BLaER1 (cell line): ENCODE measurements around the gene PROC.

Source experiments
- H3K27ac ChIP-seq: shearing (Covaris generic); formaldehyde crosslinking; 2 replicates; pipeline ENCODE4 v1.8.1; 2022
- H3K27me3 ChIP-seq: shearing (Covaris generic); formaldehyde crosslinking; 2 replicates; pipeline ENCODE4 v1.8.1; 2022
- H3K36me3 ChIP-seq: shearing (Covaris generic); formaldehyde crosslinking; 2 replicates; pipeline ENCODE4 v1.8.1; 2022
- H3K4me1 ChIP-seq: shearing (Covaris generic); formaldehyde crosslinking; 2 replicates; pipeline ENCODE4 v1.8.1; 2022
- H3K4me2 ChIP-seq: shearing (Covaris generic); formaldehyde crosslinking; 2 replicates; pipeline ENCODE4 v1.8.1; 2022
- H3K4me3 ChIP-seq: shearing (Covaris generic); formaldehyde crosslinking; 2 replicates; pipeline ENCODE4 v1.8.1; 2022
- H3K9ac ChIP-seq: shearing (Covaris generic); formaldehyde crosslinking; 2 replicates; pipeline ENCODE4 v1.8.1; 2022
- H3K9me3 ChIP-seq: shearing (Covaris generic); formaldehyde crosslinking; 2 replicates; pipeline ENCODE4 v1.8.1; 2022
- H4K20me1 ChIP-seq: shearing (Covaris generic); formaldehyde crosslinking; 2 replicates; pipeline ENCODE4 v1.8.1; 2022
- Cebpa-rat ChIP-seq: shearing (Covaris generic); IDR thresholded peaks from 2 replicates; pipeline ENCODE4 v1.8.1; 2022

PROC gene

DNA sequence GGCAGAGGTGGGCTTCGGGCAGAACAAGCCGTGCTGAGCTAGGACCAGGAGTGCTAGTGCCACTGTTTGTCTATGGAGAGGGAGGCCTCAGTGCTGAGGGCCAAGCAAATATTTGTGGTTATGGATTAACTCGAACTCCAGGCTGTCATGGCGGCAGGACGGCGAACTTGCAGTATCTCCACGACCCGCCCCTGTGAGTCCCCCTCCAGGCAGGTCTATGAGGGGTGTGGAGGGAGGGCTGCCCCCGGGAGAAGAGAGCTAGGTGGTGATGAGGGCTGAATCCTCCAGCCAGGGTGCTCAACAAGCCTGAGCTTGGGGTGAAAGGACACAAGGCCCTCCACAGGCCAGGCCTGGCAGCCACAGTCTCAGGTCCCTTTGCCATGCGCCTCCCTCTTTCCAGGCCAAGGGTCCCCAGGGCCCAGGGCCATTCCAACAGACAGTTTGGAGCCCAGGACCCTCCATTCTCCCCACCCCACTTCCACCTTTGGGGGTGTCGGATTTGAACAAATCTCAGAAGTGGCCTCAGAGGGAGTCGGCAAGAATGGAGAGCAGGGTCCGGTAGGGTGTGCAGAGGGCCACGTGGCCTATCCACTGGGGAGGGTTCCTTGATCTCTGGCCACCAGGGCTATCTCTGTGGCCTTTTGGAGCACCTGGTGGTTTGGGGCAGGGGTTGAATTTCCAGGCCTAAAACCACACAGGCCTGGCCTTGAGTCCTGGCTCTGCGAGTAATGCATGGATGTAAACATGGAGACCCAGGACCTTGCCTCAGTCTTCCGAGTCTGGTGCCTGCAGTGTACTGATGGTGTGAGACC is at the start of gene PROC:
Gene PROC, plus strand, starts transcription at position 128 of the 812 bp plus-strand sequence. CDS start 1,516 bp downstream, outside the sequence.
- TF ChIP-seq Cebpa-rat: no peak
- Histone ChIP-seq H3K9me3 (no peaks in the 10 kb centered on the region), H3K36me3 (no peaks in the 10 kb centered on the region), H3K27me3 (peaks cover 51% of the 10 kb centered on the region), H4K20me1 (peaks cover 9% of the 10 kb centered on the region), H3K9ac (no peak within 1 kb of the TSS), H3K4me3 (no peak within 1 kb of the TSS), H3K4me1 (peaks cover 65% of the 10 kb centered on the region), H3K4me2 (peak within 1 kb of the TSS; percentile 68), H3K27ac (no peak within 1 kb of the TSS)

DNA sequence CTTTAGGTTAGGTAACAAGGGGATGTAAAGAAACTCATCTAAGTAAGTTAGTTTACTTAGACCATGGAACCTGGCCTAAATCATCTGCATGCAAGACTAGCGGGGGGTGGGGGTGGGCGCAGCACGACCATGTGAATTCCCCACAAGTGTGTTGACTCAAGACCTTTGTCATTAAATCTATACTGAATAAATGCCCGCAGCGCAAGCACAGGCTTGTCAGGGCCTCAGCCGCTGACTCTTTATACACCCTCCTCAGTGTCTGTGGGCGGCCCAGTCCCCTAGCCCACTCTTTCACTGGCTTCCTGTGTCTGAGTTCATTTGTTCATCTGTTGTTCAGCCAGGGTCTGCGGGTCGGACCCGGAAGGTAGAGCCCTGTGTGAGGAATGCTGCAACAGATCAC is 48.2 kb upstream of the PROC start:
- TF ChIP-seq Cebpa-rat: no peak
- no peak overlapping the region for H3K27ac ChIP-seq
- peaks cover 88% of the 10 kb centered on the region for H4K20me1 ChIP-seq
- peaks cover 64% of the 10 kb centered on the region for H3K9me3 ChIP-seq
- H3K36me3 ChIP-seq: peaks cover 56% of the 10 kb centered on the region
- 0 out of 2 replicates have a peak, but pooled peaks cover 7% of the 10 kb centered on the region for H3K4me1 ChIP-seq
- H3K9ac ChIP-seq: no peak overlapping the region
- no peaks in the 10 kb centered on the region for H3K27me3 ChIP-seq
- no peak overlapping the region for H3K4me2 ChIP-seq
- no peak overlapping the region for H3K4me3 ChIP-seq

DNA sequence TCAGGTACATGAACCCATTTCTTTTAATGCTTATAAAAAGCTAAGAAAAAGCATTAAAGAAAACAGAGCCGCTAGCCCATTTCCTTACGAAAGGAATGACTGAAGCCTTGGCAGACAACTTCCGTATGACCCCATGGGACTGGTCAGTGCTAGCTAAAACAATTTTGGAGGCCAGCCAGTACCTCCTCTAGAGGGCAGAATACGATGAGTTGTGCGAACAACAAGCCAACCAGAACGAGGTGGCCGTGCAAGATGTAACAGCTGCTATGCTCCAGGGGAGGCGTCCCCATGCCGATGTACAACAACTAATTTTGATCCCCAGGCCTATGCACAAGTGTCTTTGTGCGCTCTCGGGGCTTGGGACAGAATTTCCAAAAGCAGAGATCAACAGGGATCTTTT is 47.2 kb upstream of the PROC start:
- Histone ChIP-seq H3K4me2 (no peak overlapping the region), H3K27me3 (no peaks in the 10 kb centered on the region), H3K9ac (no peak overlapping the region), H3K27ac (no peak overlapping the region), H3K9me3 (peaks cover 74% of the 10 kb centered on the region), H3K4me1 (no peaks in the 10 kb centered on the region), H3K4me3 (no peak overlapping the region), H4K20me1 (peaks cover 78% of the 10 kb centered on the region), H3K36me3 (peaks cover 65% of the 10 kb centered on the region)
- no peak for TF ChIP-seq Cebpa-rat

DNA sequence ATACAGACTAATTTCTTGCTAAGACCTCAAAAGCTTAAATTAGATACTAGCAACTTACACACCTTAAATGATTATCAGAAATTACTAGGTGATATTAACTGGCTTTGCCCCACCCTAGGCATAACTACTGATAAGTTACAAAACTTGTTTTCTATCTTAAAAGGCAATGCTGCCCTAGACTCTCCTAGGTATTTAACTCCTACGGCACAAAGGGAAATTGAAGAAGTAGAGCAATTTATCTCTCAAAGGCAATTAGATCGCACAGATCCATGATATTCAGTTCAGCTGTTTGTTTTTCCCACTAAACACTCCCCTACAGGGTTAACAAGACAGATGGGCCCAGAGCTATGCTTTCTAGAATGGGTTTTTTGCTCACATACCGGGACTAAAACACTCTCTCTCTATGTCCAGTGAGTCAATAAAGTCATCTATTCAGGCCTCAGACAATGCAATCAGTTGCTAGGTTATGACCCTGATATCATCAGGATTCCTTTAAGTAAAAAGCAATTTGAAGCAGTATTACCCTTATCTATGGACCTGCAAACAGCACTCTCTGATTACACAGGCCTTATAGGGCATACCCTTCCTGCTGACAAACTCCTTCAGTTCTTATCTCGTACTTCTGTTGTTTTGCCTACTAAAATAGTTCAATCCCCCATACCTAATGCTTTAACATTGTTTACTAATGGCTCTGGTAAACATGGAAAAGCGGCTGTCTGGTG is 44.7 kb upstream of the PROC start:
- no peak overlapping the region for H3K4me2 ChIP-seq
- H3K27ac ChIP-seq: no peak overlapping the region
- H3K9ac ChIP-seq: no peak overlapping the region
- no peak for TF ChIP-seq Cebpa-rat
- no peaks in the 10 kb centered on the region for H3K27me3 ChIP-seq
- no peak overlapping the region for H3K4me3 ChIP-seq
- H3K4me1 ChIP-seq: no peaks in the 10 kb centered on the region
- H3K9me3 ChIP-seq: peaks cover 97% of the 10 kb centered on the region
- peaks cover 54% of the 10 kb centered on the region; the same call in 1 of the 2 replicates for H4K20me1 ChIP-seq
- peaks cover 81% of the 10 kb centered on the region for H3K36me3 ChIP-seq

DNA sequence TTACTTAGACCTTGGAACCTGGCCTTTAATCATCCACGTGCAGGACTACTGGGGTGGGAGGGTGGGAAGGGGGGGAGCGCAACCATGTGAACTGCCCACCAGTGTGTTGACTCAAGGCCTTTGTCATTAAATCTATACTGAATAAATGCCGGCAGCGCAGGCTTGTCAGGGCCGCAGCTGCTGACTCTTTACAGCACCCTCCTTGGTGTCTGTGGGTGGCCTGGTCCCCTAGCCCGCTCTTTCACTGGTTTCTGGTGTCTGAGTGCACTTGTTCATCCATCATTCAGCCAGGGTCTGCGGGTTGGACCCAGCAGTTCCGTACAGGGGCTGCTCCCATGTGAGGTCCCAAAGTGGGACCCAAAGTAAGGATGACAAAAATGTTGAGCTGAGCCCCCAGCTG is 42.0 kb upstream of the PROC start:
- H3K36me3 ChIP-seq: peaks cover 73% of the 10 kb centered on the region
- H3K9ac ChIP-seq: no peak overlapping the region
- peaks cover 46% of the 10 kb centered on the region for H4K20me1 ChIP-seq
- H3K9me3 ChIP-seq: peaks cover 84% of the 10 kb centered on the region
- no peak for TF ChIP-seq Cebpa-rat
- H3K27ac ChIP-seq: no peak overlapping the region
- H3K4me2 ChIP-seq: no peak overlapping the region
- no peak overlapping the region for H3K4me3 ChIP-seq
- no peaks in the 10 kb centered on the region for H3K4me1 ChIP-seq
- no peaks in the 10 kb centered on the region for H3K27me3 ChIP-seq

DNA sequence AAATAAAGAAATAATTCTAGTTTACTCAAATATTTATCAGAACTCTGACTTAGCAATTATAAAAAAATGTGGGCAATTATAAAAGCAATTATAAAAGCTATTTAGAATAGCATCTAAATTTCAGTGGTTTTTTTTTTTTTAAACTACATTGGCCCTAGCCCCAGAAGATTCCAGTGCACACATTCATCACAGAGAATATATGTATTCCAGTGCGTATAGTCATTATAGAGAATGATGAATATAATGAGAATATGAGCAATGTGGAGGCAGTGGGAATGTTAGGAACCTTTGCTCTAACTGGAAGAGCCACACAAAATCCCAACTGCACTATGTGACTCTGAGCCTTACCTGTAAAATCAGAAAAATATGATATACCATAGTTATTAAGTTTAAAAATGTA is 41.0 kb upstream of the PROC start:
- Histone ChIP-seq H3K4me1 (no peaks in the 10 kb centered on the region), H3K27me3 (no peaks in the 10 kb centered on the region), H4K20me1 (peaks cover 46% of the 10 kb centered on the region), H3K9ac (no peak overlapping the region), H3K36me3 (peaks cover 63% of the 10 kb centered on the region), H3K9me3 (peaks cover 74% of the 10 kb centered on the region), H3K4me2 (no peak overlapping the region), H3K27ac (no peak overlapping the region), H3K4me3 (no peak overlapping the region)
- TF ChIP-seq Cebpa-rat: no peak

DNA sequence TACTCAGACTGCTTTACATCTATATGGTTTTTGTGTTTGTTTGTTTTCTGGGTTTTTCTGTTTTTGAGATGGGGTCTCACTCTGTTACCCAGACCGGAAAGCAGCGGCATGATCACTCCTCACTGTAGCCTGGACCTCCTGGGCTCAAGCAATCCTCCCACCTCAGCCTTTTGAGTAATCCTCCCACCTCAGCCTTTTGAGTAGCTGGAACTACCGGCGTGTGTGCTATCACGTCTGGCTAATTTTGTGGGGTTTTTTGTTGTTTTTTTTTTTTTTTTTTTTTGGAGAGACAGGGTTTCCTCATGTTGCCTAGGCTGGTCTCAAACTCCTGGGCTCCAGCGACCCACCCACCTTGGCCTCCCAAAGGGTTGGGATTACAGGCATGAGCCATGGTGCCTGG is 39.5 kb upstream of the PROC start:
- no peak for TF ChIP-seq Cebpa-rat
- peaks cover 60% of the 10 kb centered on the region for H3K9me3 ChIP-seq
- H3K4me3 ChIP-seq: no peak overlapping the region
- no peaks in the 10 kb centered on the region for H3K4me1 ChIP-seq
- no peak overlapping the region for H3K4me2 ChIP-seq
- peaks cover 49% of the 10 kb centered on the region for H3K36me3 ChIP-seq
- peaks cover 46% of the 10 kb centered on the region for H4K20me1 ChIP-seq
- no peak overlapping the region for H3K27ac ChIP-seq
- H3K27me3 ChIP-seq: no peaks in the 10 kb centered on the region
- no peak overlapping the region for H3K9ac ChIP-seq

DNA sequence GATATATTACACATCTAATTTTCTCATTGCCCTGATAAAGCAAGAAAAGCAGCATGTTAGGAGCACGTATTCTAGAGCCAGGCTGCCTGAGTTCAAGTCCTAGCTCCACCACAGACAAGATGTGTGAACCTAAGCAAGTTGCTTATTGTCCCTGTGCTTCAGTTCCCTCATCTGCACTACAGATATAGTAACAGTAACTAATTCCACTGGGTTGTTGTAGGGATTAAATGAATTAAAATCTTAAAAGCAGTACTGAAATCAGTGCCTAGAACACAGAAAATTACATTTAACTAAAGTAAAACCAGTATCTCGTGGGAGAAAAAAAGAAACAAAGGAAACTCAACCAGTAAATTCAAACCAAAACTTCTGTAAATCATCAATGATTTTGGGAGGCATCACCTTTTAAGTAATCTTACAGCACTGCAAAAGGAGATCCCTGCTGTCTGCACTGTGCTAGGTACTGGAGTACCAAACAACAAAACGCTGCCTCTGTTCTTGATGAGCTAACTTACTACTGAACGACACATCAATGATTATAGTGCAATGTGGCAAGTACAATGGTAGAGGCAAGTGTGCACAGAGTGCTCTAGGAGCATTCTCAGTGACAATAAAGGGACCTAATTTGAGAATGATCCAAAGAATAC is 38.4 kb upstream of the PROC start:
- H3K9me3 ChIP-seq: peaks cover 48% of the 10 kb centered on the region
- no peak overlapping the region for H3K4me2 ChIP-seq
- H3K9ac ChIP-seq: no peak overlapping the region
- H3K27ac ChIP-seq: no peak overlapping the region
- peaks cover 44% of the 10 kb centered on the region for H3K36me3 ChIP-seq
- no peaks in the 10 kb centered on the region for H3K27me3 ChIP-seq
- peaks cover 51% of the 10 kb centered on the region for H4K20me1 ChIP-seq
- no peak overlapping the region for H3K4me3 ChIP-seq
- no peak for TF ChIP-seq Cebpa-rat
- H3K4me1 ChIP-seq: peaks cover 6% of the 10 kb centered on the region

DNA sequence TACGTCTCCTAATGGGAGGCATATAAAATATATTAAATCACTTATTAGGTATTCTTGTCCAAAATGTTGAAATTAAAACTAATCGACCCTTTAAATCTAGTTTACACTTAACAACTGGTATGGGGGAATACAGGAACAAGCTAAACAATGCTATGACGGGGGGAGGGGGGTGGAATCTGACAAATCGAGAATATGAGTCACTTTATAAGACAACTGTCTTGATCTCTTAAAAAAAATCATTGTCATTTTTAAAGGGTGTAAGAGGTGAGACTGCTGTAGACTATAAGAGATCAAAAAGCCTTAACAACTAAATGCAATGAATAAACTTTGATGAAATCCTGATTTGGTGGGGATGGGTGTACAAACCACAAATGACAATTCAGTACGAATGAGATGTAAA is 36.5 kb upstream of the PROC start:
- no peak for TF ChIP-seq Cebpa-rat
- Histone ChIP-seq H3K4me3 (no peak overlapping the region), H3K36me3 (peaks cover 31% of the 10 kb centered on the region), H3K9ac (no peak overlapping the region), H3K27me3 (no peaks in the 10 kb centered on the region), H3K27ac (no peak overlapping the region), H3K4me2 (no peak overlapping the region), H4K20me1 (peaks cover 70% of the 10 kb centered on the region), H3K4me1 (peaks cover 25% of the 10 kb centered on the region), H3K9me3 (peaks cover 29% of the 10 kb centered on the region)

DNA sequence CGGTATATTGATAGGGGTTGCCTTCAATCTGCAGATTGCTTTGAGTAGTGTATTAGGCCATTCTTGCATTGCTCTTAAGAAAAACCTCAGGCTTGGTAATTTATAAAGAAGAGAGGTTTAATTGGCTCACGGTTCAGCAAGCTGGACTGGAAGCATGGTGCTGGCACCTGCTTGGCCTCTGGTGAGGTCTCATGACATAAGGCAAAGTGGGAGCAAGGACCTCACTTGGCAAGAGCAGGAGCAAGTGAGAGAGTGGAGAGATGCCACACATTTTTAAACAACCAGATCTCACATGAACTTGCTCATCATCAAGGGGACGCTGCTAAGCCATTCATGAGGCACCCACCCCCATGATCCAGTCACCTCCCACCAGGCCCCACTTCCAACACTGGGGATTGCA is 35.4 kb upstream of the PROC start:
- Histone ChIP-seq H3K4me3 (no peak overlapping the region), H3K4me1 (peaks cover 27% of the 10 kb centered on the region), H3K9me3 (peaks cover 18% of the 10 kb centered on the region), H3K27ac (no peak overlapping the region), H3K4me2 (no peak overlapping the region), H3K36me3 (peaks cover 23% of the 10 kb centered on the region), H3K27me3 (no peaks in the 10 kb centered on the region), H4K20me1 (peaks cover 74% of the 10 kb centered on the region), H3K9ac (no peak overlapping the region)
- TF ChIP-seq Cebpa-rat: no peak
